GM19099 (cell line): Measurements from ENCODE around the gene HIF1A.
A peak's percentile ranks its signal among the peaks of the same experiment; 100 is the strongest.

ENCODE experiments used
- POLR2A ChIP-seq: IDR thresholded peaks from 3 replicates; pipeline ENCODE4 v1.6.1; 2011; ENCODE audit warnings: low read depth; ENCODE audit not compliant: insufficient read length; ENCODE audit errors: extremely low read depth

The HIF1A gene

DNA sequence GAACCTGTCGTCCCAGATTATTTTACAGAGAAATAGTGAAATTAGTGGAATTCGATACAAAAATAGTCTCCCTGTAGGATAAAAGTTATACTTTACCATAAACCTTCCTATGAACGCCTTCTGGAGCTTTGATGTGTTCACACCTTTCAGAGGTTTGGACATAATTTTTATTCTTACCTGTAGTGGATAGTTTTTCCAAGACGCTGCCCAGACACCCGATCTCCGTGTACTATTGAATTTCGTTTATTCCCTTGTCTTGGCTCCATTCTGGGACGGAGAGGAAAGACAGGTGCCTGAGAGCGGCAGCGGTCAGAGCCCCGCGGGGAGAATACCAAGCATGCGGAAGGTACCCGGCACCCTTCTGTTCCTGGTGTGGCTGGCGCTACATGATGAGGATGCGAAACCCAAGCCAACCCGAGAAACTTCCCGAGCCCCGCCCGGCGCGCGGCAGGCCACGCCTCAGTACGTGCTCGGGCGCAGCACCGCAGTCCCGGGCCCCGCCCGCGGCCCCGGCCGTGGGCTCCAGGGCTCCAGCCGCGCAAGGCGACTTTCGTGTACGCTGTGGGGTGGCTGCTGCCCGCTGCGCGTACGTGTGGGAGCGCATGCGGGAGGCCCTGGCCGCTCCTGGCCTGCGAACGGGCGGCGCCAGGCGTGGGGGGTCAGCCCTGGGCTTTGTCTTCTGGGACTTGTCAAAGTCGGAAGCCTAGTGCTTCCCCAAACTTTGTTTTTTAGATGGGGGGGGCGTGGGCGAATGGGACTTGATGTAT, 55.6 kb downstream of the HIF1A start:
- TF ChIP-seq POLR2A = peak; percentile 69

- no peak for TF ChIP-seq POLR2A
Observed at GRCh38 chr14:61751475-61751989, 56.2 kb downstream of the HIF1A start.

DNA sequence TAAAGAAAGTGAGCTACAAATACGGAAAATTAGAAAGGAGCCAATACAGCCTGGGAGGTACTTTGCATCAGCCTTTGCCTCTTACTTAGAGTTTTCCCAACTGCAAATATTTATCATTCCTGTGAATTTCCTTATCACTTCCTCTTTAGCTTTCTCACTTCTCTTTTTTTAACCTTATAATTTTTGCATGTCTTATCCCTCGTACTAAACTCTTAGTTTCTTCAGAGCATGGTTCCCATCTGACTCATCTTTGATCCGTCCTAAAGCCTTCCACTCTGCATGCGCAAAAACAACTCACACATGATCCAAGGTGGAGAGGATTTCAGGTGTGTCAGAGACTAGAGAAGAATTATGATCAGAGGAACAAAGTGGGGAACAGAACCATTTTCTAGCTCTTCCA, 57.3 kb downstream of the HIF1A start:
- TF ChIP-seq POLR2A = no peak

GRCh38 chr14:61753631-61754030, 58.3 kb downstream of the HIF1A start:
- no peak for TF ChIP-seq POLR2A

DNA sequence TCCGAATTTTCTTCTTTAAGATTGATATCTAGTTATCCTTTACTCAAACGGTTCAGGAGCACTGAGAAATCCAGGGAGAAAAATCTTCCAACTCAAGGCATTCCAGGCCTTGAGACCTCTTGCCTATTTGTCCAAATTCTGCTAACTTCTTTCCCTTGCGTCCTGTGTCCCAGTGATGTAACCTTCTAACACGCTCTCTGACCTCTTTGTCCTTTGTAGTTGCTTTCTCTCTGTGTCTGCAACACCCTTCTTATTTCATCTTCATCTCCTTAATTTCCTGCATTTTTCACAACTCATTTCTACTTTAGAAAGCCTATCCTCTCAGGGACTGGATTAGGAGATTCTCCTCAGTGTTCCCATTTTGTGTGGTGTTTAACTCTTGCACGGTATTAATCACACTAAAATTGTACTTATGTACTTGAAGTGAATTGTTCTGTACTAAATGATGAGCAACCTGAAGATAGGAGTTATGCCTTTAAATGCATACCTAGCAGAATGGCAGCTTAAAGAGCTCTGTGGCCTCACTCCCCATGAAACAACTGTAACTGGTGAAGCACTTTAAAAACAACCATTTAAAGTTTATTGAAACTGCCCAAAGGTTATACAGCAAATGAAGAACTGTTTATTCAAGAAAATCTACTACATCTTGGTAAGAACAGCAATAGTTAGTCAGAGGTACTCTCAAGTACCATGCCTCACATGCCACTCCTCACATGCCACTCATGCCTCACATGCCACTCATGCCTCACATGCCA, 59.5 kb downstream of the HIF1A start:
- no peak for TF ChIP-seq POLR2A

GRCh38 chr14:61756135-61756534, 60.8 kb downstream of the HIF1A start:
- no peak for TF ChIP-seq POLR2A

- no peak for TF ChIP-seq POLR2A
Observed at GRCh38 chr14:61759878-61760277, 64.6 kb downstream of the HIF1A start.

- no peak for TF ChIP-seq POLR2A
Observed at GRCh38 chr14:61761557-61761956, 66.2 kb downstream of the HIF1A start.

GRCh38 chr14:61761959-61762786, 66.9 kb downstream of the HIF1A start, which contains the start of gene SNAPC1:
SNAPC1 (plus strand) TSS chr14:61762420; CDS start chr14:61762461, 41 bp downstream.
- peak; percentile 85 for TF ChIP-seq POLR2A

- no peak for TF ChIP-seq POLR2A
Observed at GRCh38 chr14:61764342-61765122, 69.2 kb downstream of the HIF1A start.

GRCh38 chr14:61765225-61765943, 70.1 kb downstream of the HIF1A start:
- TF ChIP-seq POLR2A = no peak

GRCh38 chr14:61766151-61766550, 70.8 kb downstream of the HIF1A start:
- TF ChIP-seq POLR2A = no peak

GRCh38 chr14:61768240-61768639, 72.9 kb downstream of the HIF1A start:
- no peak for TF ChIP-seq POLR2A

- no peak for TF ChIP-seq POLR2A
Observed at GRCh38 chr14:61769893-61770292, 74.6 kb downstream of the HIF1A start.

DNA sequence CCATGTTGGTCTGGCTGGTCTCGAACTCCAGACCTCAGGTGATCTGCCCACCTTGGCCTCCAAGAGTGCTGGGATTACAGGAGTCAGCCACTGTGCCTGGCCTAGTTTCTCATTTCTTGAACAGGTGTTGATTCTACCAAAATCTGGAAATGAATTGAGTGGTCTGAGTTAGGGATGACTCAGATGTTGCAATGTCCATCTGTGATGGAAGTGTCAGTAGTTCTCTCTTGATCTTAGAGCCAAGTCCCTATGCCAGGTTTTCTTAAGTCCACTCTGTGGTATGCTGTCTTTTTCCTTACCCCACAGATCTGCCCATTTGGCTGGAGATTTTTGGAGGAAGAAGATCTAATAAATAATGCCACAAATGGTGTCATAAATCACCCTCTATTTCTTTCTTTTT, 79.5 kb downstream of the HIF1A start:
- no peak for TF ChIP-seq POLR2A
